Esophagus squamous epithelium (tissue), 5 donors: ENCODE measurements around the gene NPEPL1. TPM values are rescaled to one million over a fixed set of nuclear protein-coding genes. Genes with fewer than 3 reads are reported as not detected.
"Not testable (repeated sequence)": the region's sequence is repeated elsewhere in the genome, so short reads cannot be mapped to it uniquely, and the experiment has no call there.

ENCODE experiments used
- DNase-seq: peaks from one replicate; lab custom pipeline; 2025; lab: John Stamatoyannopoulos, UW
- H3K27ac ChIP-seq, 4 donors: fragments of 200-600 bp; sonication (generic); one replicate each; pipeline ENCODE4 v1.5.1; 2016 to 2019; ENCODE audit warnings: mild to moderate bottlenecking in 1 of 4
- H3K27me3 ChIP-seq, 4 donors: fragments of 200-600 bp; sonication (generic); 1 replicate in 3 of 4; 2 replicates in 1 of 4; pipeline versions ENCODE4 v1.5.1 to v1.6.0; 2017 to 2021; ENCODE audit warnings: antibody characterized with exemption in 1 of 4
- H3K36me3 ChIP-seq, 3 donors: fragments of 200-600 bp; sonication (generic); one replicate each; pipeline ENCODE4 v1.5.1; 2016 to 2019
- H3K4me1 ChIP-seq, 3 donors: fragments of 200-600 bp; sonication (generic); one replicate each; pipeline ENCODE4 v1.5.1; 2017 to 2019
- H3K4me3 ChIP-seq, 4 donors: fragments of 200-600 bp; sonication (generic); 1 replicate in 3 of 4; 2 replicates in 1 of 4; pipeline ENCODE4 v1.5.1; 2016 to 2019; ENCODE audit warnings: mild to moderate bottlenecking in 2 of 4, moderate library complexity in 1 of 4
- H3K9me3 ChIP-seq, 3 donors: fragments of 200-600 bp; sonication (generic); one replicate each; pipeline ENCODE4 v1.5.1; 2016 to 2019
- POLR2A ChIP-seq, 4 donors: fragments of 450-650 bp; IDR thresholded peaks; one replicate each; pipeline ENCODE4 v1.6.1; 2017; ENCODE audit warnings: antibody characterized with exemption in 4 of 4, mild to moderate bottlenecking in 4 of 4, moderate library complexity in 3 of 4
- WGBS, 2 donors: methylation state at CpG; one replicate each; pipeline ENCODE4 v1.1.5; 2018; 5-methylcytosine and 5-hydroxymethylcytosine counted together
- intact Hi-C: fragments of 100-400 bp; cut with DNase I; formaldehyde crosslinking; loops from one replicate; pipeline ENCODE4 v1.15.0; 2022
- total RNA-seq, 4 donors: library from RNA; depleted of rRNA; stranded (reverse); fragments of >200 nt; gene quantifications; one replicate each; pipeline ENCODE4 v1.1.0, GENCODE V29; 2016
- TF ChIP-seq, protein P1 (sequence below), 6 experiments: fragments of 450-650 bp in 4 of 6; fragments of 200-600 bp in 2 of 6; sonication (generic) in 2 of 6; IDR thresholded peaks; one replicate each; pipeline ENCODE4 v1.5.1; 2016 to 2019; ENCODE audit warnings: antibody characterized with exemption in 6 of 6, mild to moderate bottlenecking in 4 of 6, moderate library complexity in 4 of 6
- donor health status: DM: yes; HTN: yes; CAD: no.

The NPEPL1 gene
- total RNA-seq, 4 donors from 2014 or later, result 16.7 to 36.0 (median 21.0) TPM

DNA sequence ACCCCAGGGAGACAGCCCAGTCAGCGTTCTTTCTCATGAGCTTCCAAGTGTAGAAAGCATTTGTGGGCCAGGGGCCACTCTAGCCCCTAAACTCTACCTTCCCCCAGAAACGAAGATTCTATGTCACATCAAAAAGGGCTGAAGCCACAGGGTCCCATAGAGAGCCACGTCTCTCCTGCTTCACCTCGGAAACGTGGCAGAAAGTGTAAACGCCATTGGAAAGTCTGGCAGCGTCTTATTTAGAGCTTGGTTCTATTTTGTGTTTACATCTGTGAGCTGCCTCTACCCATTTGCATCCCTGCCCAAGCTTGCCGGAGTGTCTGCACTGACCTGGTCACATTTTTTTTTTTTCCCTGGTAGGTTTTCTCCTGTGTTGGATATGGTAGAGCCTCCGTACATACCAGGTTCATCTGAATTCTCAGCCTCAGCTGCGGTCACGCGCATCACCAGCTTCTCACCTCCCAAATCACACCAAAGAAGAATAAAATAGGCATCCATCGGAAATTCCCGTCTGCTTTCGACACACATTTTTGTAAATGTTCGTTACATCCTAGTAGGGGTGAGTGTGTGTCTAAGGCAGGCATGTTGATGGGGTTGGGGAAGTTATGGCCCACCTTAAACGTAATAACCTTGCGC lies 62.6 kb downstream of the NPEPL1 start:
- WGBS, 2 donors, result 79 to 87% methylated on average over 17 of the region's 18 CpGs
- no peak overlapping the region for H3K4me3 ChIP-seq
- intact Hi-C loops, result no loop called here
- no peak for TF ChIP-seq POLR2A (IDR thresholded peaks at IDR 0.05)
- TF ChIP-seq, protein P1, sequence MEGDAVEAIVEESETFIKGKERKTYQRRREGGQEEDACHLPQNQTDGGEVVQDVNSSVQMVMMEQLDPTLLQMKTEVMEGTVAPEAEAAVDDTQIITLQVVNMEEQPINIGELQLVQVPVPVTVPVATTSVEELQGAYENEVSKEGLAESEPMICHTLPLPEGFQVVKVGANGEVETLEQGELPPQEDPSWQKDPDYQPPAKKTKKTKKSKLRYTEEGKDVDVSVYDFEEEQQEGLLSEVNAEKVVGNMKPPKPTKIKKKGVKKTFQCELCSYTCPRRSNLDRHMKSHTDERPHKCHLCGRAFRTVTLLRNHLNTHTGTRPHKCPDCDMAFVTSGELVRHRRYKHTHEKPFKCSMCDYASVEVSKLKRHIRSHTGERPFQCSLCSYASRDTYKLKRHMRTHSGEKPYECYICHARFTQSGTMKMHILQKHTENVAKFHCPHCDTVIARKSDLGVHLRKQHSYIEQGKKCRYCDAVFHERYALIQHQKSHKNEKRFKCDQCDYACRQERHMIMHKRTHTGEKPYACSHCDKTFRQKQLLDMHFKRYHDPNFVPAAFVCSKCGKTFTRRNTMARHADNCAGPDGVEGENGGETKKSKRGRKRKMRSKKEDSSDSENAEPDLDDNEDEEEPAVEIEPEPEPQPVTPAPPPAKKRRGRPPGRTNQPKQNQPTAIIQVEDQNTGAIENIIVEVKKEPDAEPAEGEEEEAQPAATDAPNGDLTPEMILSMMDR (IDR thresholded peaks at IDR 0.05), result no peak
- no peak overlapping the region for H3K27ac ChIP-seq
- H3K36me3 ChIP-seq, result no peaks in the 10 kb centered on the region
- H3K4me1 ChIP-seq, result no peaks in the 10 kb centered on the region
- no peak for DNase-seq
- no peaks in the 10 kb centered on the region for H3K9me3 ChIP-seq
- peaks cover 0 to 28% (median 0%) of the 10 kb centered on the region in 4 donors for H3K27me3 ChIP-seq

DNA sequence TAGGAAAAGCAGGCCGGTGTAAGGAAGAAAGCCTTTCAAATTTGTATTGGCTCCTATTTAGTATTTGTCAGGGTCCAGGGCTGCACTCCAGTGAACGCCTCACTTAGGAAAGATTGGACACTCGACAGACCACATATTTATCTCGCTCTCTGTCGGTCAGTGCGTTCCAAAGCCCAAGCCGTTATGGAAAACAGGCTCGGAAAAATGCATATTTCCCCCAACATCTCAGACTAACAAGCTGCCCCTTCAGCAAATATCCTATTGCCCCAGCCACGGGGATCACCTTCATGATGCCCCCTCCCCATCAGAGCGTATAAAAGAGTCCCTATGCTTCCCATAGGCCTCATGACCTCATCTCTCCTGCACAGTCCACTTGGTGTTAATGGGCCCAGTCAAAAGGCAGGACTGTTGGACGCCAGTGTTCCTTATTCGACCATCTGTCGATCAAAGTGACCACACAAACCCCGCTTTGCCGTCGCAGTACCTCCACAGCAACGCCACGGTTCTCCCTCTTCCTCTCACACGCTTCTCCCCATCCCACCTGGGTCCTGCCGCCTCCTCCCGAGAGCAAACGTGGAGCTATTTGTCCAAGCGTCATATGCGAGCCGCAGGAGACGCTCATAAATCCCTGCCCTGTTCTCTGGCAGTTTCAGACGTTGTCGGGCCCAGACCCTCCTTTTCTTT lies 63.3 kb downstream of the NPEPL1 start:
- Histone ChIP-seq H3K4me3 (no peak overlapping the region), H3K4me1 (no peaks in the 10 kb centered on the region), H3K9me3 (no peaks in the 10 kb centered on the region), H3K36me3 (no peaks in the 10 kb centered on the region), H3K27me3 (peaks cover 0 to 34% (median 0%) of the 10 kb centered on the region in 4 donors), H3K27ac (no peak overlapping the region)
- WGBS, 2 donors, result 74 to 78% methylated on average over 27 to 28 of the region's 28 CpGs
- intact Hi-C loops, result no loop called here
- no peak for DNase-seq
- TF ChIP-seq, protein P1 (IDR thresholded peaks at IDR 0.05), result no peak
- no peak for TF ChIP-seq POLR2A (IDR thresholded peaks at IDR 0.05)

DNA sequence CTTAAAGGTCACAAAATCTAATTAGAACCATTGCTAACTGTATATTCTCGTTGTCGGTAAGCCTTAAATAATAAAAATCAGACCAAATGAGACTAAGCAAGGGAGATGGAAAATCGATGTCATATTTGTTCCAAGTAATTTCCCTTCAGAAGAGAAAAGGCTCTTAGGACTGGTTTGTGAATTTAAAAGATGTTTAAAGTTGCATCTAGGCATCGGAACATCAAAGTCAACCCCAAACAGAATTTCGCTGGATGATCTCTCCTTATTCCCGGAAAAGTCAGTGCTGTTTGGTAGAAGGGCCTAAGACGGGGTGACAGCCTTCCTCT lies 63.8 kb downstream of the NPEPL1 start:
- Histone ChIP-seq H3K27me3 (peaks cover 0 to 34% (median 0%) of the 10 kb centered on the region in 4 donors), H3K9me3 (no peaks in the 10 kb centered on the region), H3K4me1 (no peaks in the 10 kb centered on the region), H3K27ac (no peak overlapping the region), H3K4me3 (no peak overlapping the region), H3K36me3 (no peaks in the 10 kb centered on the region)
- no peak for DNase-seq
- intact Hi-C loops, result no loop called here
- WGBS, 2 donors, result 72 to 75% methylated on average over 7 of the region's 7 CpGs
- no peak for TF ChIP-seq POLR2A (IDR thresholded peaks at IDR 0.05)
- TF ChIP-seq, protein P1 (IDR thresholded peaks at IDR 0.05), result no peak

DNA sequence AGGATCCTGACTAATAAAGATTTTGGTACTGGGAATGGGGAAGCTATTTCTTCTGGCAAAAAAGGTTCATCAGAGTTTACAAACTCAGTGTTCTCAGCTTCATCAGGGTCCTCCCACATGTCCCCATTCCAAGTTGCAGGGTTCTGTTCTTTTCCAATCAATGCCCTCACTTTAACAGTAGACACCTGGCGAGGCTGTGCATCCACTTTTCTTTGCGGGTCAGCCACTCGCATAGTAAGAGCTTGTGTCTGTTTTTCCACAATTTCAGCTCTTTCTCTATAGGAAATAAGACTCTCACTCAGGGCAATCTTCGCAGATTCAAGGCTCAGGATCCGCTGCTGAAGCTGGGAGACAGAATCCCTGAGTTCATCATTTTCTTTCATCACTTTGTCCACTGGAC lies 65.0 kb downstream of the NPEPL1 start:
- DNase-seq, H3K9me3 ChIP-seq, H3K27ac ChIP-seq, H3K36me3 ChIP-seq, H3K4me1 ChIP-seq, intact Hi-C loops, H3K4me3 ChIP-seq: not testable (repeated sequence)
- peaks cover 0 to 36% (median 0%) of the 10 kb centered on the region in 4 donors for H3K27me3 ChIP-seq
- WGBS, 2 donors, result 76 to 90% methylated on average over 5 of the region's 5 CpGs

DNA sequence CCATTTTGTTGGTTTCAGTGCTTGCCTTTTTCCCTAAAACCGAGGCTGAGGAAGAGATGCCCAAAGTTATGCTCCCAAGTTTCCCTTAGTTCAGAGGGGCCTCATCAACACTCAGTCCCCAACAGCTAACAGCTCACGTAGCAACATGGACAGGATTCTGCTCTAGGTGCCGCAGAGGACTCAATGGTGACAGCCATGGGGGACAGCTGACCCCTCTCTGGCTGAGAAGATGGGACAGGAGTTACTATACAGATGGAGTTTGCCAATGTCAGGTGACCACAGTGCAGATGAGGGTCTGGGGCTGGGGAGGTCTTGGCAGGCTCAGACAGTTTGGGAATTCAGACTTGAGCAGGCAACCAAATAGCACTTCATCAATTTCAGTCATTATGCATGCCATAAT lies 67.3 kb downstream of the NPEPL1 start:
- H3K27ac ChIP-seq, result no peak overlapping the region
- H3K27me3 ChIP-seq, result peaks cover 0 to 37% (median 0%) of the 10 kb centered on the region in 4 donors
- no peaks in the 10 kb centered on the region for H3K4me1 ChIP-seq
- WGBS, 2 donors, result 83 to 100% methylated on average over 1 to 3 of the region's 3 CpGs
- intact Hi-C loops, result no loop called here
- TF ChIP-seq, protein P1 (IDR thresholded peaks at IDR 0.05), result no peak
- no peak for TF ChIP-seq POLR2A (IDR thresholded peaks at IDR 0.05)
- no peaks in the 10 kb centered on the region for H3K9me3 ChIP-seq
- no peak overlapping the region for H3K4me3 ChIP-seq
- no peaks in the 10 kb centered on the region for H3K36me3 ChIP-seq
- no peak for DNase-seq
